A549 (cell line): Measurements from ENCODE around the gene PAQR6. TPM values are rescaled to one million over a fixed set of nuclear protein-coding genes. Genes with fewer than 3 reads are reported as not detected.

Experiments
- ATAC-seq, 2 experiments: fragments of 200-7000 bp in 1 of 2; fragments of >200 bp in 1 of 2; cut with Nextera tagmentation in 1 of 2; cut with Tn5 transposase in 1 of 2; 3 replicates each; pipeline versions ENCODE4 v1.8.0 to v1.9.1; 2018 to 2020; ENCODE audit warnings: mild to moderate bottlenecking in 1 of 2, moderate library complexity in 1 of 2
- CTCF ChIA-PET: fragments of 300-600 bp; sonication (Branson Sonifier 250); formaldehyde crosslinking; extraction: SDS; loops from one replicate; lab custom pipeline; 2021; ENCODE audit warnings: antibody characterized with exemption, inconsistent platforms; lab: Yijun Ruan, JAX
- POLR2A ChIA-PET: fragments of 350-600 bp; formaldehyde crosslinking; extraction: SDS; loops from one replicate; lab custom pipeline; 2021; ENCODE audit warnings: antibody characterized with exemption, inconsistent platforms; lab: Yijun Ruan, JAX
- DNase-seq, 2 experiments: peaks; one replicate each; pipeline versions ENCODE4 v3.0.0 to v3.0.0-alpha.2; 2011 to 2016; ENCODE audit warnings: low read depth in 1 of 2, low spot score in 1 of 2
- FAIRE-seq: peaks from 2 replicates; lab custom pipeline; 2011; peaks lifted over from hg19 to GRCh38; lab: Jason Lieb, UNC
- H3K27ac ChIP-seq, 2 experiments: fragments of >200 bp; sonication (Bioruptor Twin); formaldehyde crosslinking; 3 replicates each; pipeline ENCODE4 v1.5.1; 2016 to 2017
- H3K4me1 ChIP-seq: fragments of >200 bp; sonication (Bioruptor Twin); formaldehyde crosslinking; 3 replicates; pipeline ENCODE4 v1.6.1; 2016
- H3K4me2 ChIP-seq: fragments of >200 bp; sonication (Bioruptor Twin); formaldehyde crosslinking; 3 replicates; pipeline ENCODE4 v1.6.1; 2016
- H3K4me3 ChIP-seq: fragments of >200 bp; sonication (Bioruptor Twin); formaldehyde crosslinking; 3 replicates; pipeline ENCODE4 v1.5.1; 2016
- H3K9me3 ChIP-seq: fragments of >200 bp; sonication (Bioruptor Twin); formaldehyde crosslinking; 3 replicates; pipeline ENCODE4 v1.6.1; 2016
- BHLHE40 ChIP-seq: IDR thresholded peaks from 2 replicates; pipeline ENCODE4 v1.6.1; 2012; ENCODE audit warnings: low read depth, low read length, inconsistent platforms
- CHD2 ChIP-seq: fragments of 150-350 bp; IDR thresholded peaks from 2 replicates; pipeline ENCODE4 v1.6.1; 2014; ENCODE audit warnings: low read length; ENCODE audit not compliant: partially characterized antibody
- FOSB ChIP-seq: fragments of 250-450 bp; sonication (Bioruptor Pico); IDR thresholded peaks from 2 replicates; pipeline ENCODE4 v1.5.0; 2020; ENCODE audit warnings: mild to moderate bottlenecking, moderate library complexity
- GATA3 ChIP-seq: IDR thresholded peaks from 2 replicates; pipeline ENCODE4 v1.6.1; 2012; ENCODE audit warnings: borderline replicate concordance
- HEYL ChIP-seq: fragments of 250-450 bp; sonication (Bioruptor Pico); IDR thresholded peaks from 2 replicates; pipeline ENCODE4 v1.8.0; 2021; ENCODE audit warnings: mild to moderate bottlenecking, moderate library complexity
- HOXA7 ChIP-seq: fragments of 250-450 bp; sonication (Bioruptor Pico); IDR thresholded peaks from 2 replicates; pipeline ENCODE4 v1.5.0; 2020; ENCODE audit warnings: mild to moderate bottlenecking, moderate library complexity
- HOXB13 ChIP-seq: fragments of 250-450 bp; sonication (Bioruptor Pico); IDR thresholded peaks from 2 replicates; pipeline ENCODE4 v1.5.0; 2020; ENCODE audit warnings: low read depth, mild to moderate bottlenecking, moderate library complexity
- HOXB5 ChIP-seq: fragments of 250-450 bp; sonication (Bioruptor Pico); IDR thresholded peaks from 2 replicates; pipeline ENCODE4 v1.5.0; 2020; ENCODE audit warnings: mild to moderate bottlenecking, moderate library complexity
- JUN ChIP-seq, 2 experiments: fragments of >200 bp; sonication (Bioruptor Twin); formaldehyde crosslinking; IDR thresholded peaks; 2 replicates in 1 of 2; 3 replicates in 1 of 2; pipeline ENCODE4 v1.6.1; 2016 to 2017
- KDM1A ChIP-seq: fragments of 200-600 bp; sonication (generic); IDR thresholded peaks from 2 replicates; pipeline ENCODE4 v1.6.1; 2016; ENCODE audit warnings: low read depth, mild to moderate bottlenecking
- KDM5A ChIP-seq: fragments of 200-600 bp; sonication (generic); IDR thresholded peaks from 2 replicates; pipeline ENCODE4 v1.6.1; 2016; ENCODE audit warnings: antibody characterized with exemption, mild to moderate bottlenecking
- MAX ChIP-seq: IDR thresholded peaks from 2 replicates; pipeline ENCODE4 v1.6.1; 2012
- MYC ChIP-seq: IDR thresholded peaks from 2 replicates; pipeline ENCODE4 v1.6.1; 2012; ENCODE audit warnings: mild to moderate bottlenecking, inconsistent platforms, low read length, improper control_type of control experiment, borderline replicate concordance
- NPAS2 ChIP-seq: fragments of 250-450 bp; sonication (Bioruptor Pico); IDR thresholded peaks from 2 replicates; pipeline ENCODE4 v1.8.0; 2022; ENCODE audit warnings: mild to moderate bottlenecking, moderate library complexity, borderline replicate concordance
- NR3C1 ChIP-seq: fragments of >200 bp; sonication (Bioruptor Twin); formaldehyde crosslinking; IDR thresholded peaks from 3 replicates; pipeline ENCODE4 v1.6.1; 2017
- PHF8 ChIP-seq: fragments of 200-600 bp; sonication (generic); IDR thresholded peaks from 2 replicates; pipeline ENCODE4 v1.6.1; 2016; ENCODE audit warnings: low read depth, mild to moderate bottlenecking, antibody characterized with exemption, moderate library complexity, borderline replicate concordance
- POLR2A ChIP-seq: IDR thresholded peaks from 2 replicates; pipeline ENCODE4 v1.6.1; 2012; ENCODE audit warnings: mild to moderate bottlenecking, low read length
- RCOR1 ChIP-seq: fragments of 150-350 bp; IDR thresholded peaks from 2 replicates; pipeline ENCODE4 v1.6.1; 2014; ENCODE audit warnings: antibody characterized with exemption, low read length, low read depth
- REST ChIP-seq: fragments of 200-600 bp; sonication (generic); IDR thresholded peaks from 2 replicates; pipeline ENCODE4 v1.6.1; 2016; ENCODE audit warnings: antibody characterized with exemption, mild to moderate bottlenecking, moderate library complexity
- SREBF2 ChIP-seq: fragments of 450-650 bp; IDR thresholded peaks from 2 replicates; pipeline ENCODE4 v1.6.1; 2014; ENCODE audit warnings: mild to moderate bottlenecking, moderate library complexity
- TFCP2L1 ChIP-seq: fragments of 250-450 bp; sonication (Bioruptor Pico); IDR thresholded peaks from 2 replicates; pipeline ENCODE4 v1.5.0; 2021; ENCODE audit warnings: mild to moderate bottlenecking
- TP53 ChIP-seq: fragments of 250-450 bp; sonication (Bioruptor Pico); IDR thresholded peaks from 2 replicates; pipeline ENCODE4 v1.5.0; 2021; ENCODE audit warnings: mild to moderate bottlenecking, moderate library complexity
- ZC3H11A ChIP-seq: fragments of 450-650 bp; IDR thresholded peaks from 2 replicates; pipeline ENCODE4 v1.6.1; 2014; ENCODE audit warnings: antibody characterized with exemption, mild to moderate bottlenecking
- ZFP36 ChIP-seq: fragments of 450-650 bp; IDR thresholded peaks from 2 replicates; pipeline ENCODE4 v1.6.1; 2014; ENCODE audit warnings: borderline replicate concordance; ENCODE audit not compliant: partially characterized antibody
- ZNF302 ChIP-seq: fragments of 250-450 bp; sonication (Bioruptor Pico); IDR thresholded peaks from 2 replicates; pipeline ENCODE4 v1.9.0; 2021; ENCODE audit warnings: inconsistent platforms, mild to moderate bottlenecking, moderate library complexity
- ZSCAN20 ChIP-seq: fragments of 250-450 bp; sonication (Bioruptor Pico); IDR thresholded peaks from 2 replicates; pipeline ENCODE4 v1.8.0; 2022; ENCODE audit warnings: mild to moderate bottlenecking, moderate library complexity
- WGBS: methylation state at CpG from one replicate; pipeline ENCODE4 v1.1.6; 2017; ENCODE audit errors: missing lambda C conversion rate; 5-methylcytosine and 5-hydroxymethylcytosine counted together
- polyA plus RNA-seq, 4 experiments: library from polyadenylated mRNA; depleted of rRNA in 3 of 4; stranded (reverse); fragments of >200 nt; fragmentation: RNase III in 1 of 4; extraction: RNeasy Plus Mini Kit Qiagen cat#74134 plus additional on column Dnase treatment in 1 of 4; gene quantifications; 2 replicates in 3 of 4; 3 replicates in 1 of 4; pipeline ENCODE4 v1.2.3, GENCODE V29; 2011 to 2017
- TF ChIP-seq, protein P1 (sequence below): IDR thresholded peaks from 2 replicates; pipeline ENCODE4 v1.6.1; 2012; ENCODE audit warnings: low read depth, borderline replicate concordance
- TF ChIP-seq, protein P2 (sequence below): IDR thresholded peaks from 2 replicates; pipeline ENCODE4 v1.6.1; 2012
- TF ChIP-seq, protein P3 (sequence below): fragments of >200 bp; sonication (Bioruptor Twin); formaldehyde crosslinking; IDR thresholded peaks from 3 replicates; pipeline ENCODE4 v1.6.1; 2016

Gene PAQR6
- polyA plus RNA-seq, 2 of the 4 experiments (the other 2 are of a cell fraction): 2.4 to 8.6 TPM

DNA sequence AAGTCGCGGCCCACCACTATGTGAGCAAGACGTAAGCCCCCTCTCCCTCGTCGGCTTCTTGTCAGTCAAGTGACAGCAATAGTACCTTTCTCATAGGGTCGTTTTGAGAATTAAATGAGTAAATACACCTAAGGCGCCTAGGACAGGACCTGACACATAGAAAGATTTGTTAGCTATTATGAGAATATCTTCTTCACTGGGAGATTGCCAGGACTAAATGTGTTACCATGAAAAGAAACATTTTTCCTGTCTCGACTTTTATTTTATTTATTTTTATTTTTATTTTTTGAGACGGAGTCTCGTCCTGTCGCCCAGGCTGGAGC lies 34.3 kb downstream of the PAQR6 start (continued):
- no peak for TF ChIP-seq FOSB (CRISPR knock-in tag)
- no peak for TF ChIP-seq BHLHE40
- no peak for TF ChIP-seq NR3C1
- no peak for TF ChIP-seq ZFP36

DNA sequence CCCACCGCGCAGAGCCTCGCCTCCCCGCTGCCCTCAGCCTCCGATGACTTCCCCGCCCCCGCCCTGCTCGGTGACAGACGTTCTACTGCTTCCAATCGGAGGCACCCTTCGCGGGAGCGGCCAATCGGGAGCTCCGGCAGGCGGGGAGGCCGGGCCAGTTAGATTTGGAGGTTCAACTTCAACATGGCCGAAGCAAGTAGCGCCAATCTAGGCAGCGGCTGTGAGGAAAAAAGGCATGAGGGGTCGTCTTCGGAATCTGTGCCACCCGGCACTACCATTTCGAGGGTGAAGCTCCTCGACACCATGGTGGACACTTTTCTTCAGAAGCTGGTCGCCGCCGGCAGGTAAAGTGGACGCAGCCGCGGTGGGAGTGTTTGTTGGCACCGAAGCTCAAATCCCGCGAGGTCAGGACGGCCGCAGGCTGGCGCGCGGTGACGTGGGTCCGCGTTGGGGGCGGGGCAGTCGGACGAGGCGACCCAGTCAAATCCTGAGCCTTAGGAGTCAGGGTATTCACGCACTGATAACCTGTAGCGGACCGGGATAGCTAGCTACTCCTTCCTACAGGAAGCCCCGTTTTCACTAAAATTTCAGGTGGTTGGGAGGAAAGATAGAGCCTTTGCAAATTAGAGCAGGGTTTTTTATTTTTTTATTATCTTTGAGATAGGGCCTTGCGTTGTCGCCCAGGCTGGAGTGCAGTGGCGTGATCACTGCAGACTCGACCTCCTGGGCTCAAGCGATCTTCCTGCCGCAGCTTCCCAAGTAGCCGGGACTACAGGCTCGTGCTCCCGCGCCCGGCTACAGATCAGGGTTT lies 34.8 kb downstream of the PAQR6 start, which contains the start of gene PMF1:
Gene PMF1, plus strand, starts transcription at position 175 of the 811 bp plus-strand sequence. Its CDS starts 9 bp downstream, at position 184.
- peak; percentile 98 for ATAC-seq
- Histone ChIP-seq H3K4me3 (peak within 1 kb of the TSS; percentile 65), H3K4me2 (peak within 1 kb of the TSS; percentile 95)
- WGBS: under 1% methylated on average over 32 of the region's 61 CpGs
- POLR2A ChIA-PET: interaction anchor here (0.5 to 2.1 kb wide), 29 partner anchors 9 to 292 kb away, joined by 3 to 37 read pairs (median 5); partner anchors contain the start of genes KHDC4, PAQR6, SLC25A44 and SMG5
- no peak for TF ChIP-seq HOXB13 (CRISPR knock-in tag)
- TF ChIP-seq, protein P1, sequence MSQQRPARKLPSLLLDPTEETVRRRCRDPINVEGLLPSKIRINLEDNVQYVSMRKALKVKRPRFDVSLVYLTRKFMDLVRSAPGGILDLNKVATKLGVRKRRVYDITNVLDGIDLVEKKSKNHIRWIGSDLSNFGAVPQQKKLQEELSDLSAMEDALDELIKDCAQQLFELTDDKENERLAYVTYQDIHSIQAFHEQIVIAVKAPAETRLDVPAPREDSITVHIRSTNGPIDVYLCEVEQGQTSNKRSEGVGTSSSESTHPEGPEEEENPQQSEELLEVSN: peak; percentile 50; the same call in 1 of the 2 replicates
- peak; percentile 76; the same call in 1 of the 2 replicates for TF ChIP-seq PHF8
- no peak for TF ChIP-seq SREBF2
- TF ChIP-seq, protein P2, sequence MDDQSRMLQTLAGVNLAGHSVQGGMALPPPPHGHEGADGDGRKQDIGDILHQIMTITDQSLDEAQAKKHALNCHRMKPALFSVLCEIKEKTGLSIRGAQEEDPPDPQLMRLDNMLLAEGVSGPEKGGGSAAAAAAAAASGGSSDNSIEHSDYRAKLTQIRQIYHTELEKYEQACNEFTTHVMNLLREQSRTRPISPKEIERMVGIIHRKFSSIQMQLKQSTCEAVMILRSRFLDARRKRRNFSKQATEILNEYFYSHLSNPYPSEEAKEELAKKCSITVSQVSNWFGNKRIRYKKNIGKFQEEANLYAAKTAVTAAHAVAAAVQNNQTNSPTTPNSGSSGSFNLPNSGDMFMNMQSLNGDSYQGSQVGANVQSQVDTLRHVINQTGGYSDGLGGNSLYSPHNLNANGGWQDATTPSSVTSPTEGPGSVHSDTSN: peak; percentile 82
- TF ChIP-seq KDM5A: no peak
- no peak for TF ChIP-seq BHLHE40
- no peak for TF ChIP-seq NPAS2 (CRISPR knock-in tag)
- TF ChIP-seq REST: peak; percentile 87
- no peak for TF ChIP-seq ZFP36
- TF ChIP-seq HOXA7 (CRISPR knock-in tag): no peak
- TF ChIP-seq, protein P3, sequence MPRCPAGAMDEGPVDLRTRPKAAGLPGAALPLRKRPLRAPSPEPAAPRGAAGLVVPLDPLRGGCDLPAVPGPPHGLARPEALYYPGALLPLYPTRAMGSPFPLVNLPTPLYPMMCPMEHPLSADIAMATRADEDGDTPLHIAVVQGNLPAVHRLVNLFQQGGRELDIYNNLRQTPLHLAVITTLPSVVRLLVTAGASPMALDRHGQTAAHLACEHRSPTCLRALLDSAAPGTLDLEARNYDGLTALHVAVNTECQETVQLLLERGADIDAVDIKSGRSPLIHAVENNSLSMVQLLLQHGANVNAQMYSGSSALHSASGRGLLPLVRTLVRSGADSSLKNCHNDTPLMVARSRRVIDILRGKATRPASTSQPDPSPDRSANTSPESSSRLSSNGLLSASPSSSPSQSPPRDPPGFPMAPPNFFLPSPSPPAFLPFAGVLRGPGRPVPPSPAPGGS: no peak; the same call in 2 of the 3 replicates
- no peak for TF ChIP-seq ZSCAN20 (CRISPR knock-in tag)
- TF ChIP-seq POLR2A: peak; percentile 67
- 0 out of 2 replicates have a peak, but pooled peaks have one; percentile 15 for TF ChIP-seq TP53
- no peak for TF ChIP-seq ZNF302 (CRISPR knock-in tag)
- no peak for TF ChIP-seq MYC
- TF ChIP-seq MAX: peak; percentile 64
- no peak for TF ChIP-seq FOSB (CRISPR knock-in tag)
- no peak for TF ChIP-seq HEYL (CRISPR knock-in tag)
- TF ChIP-seq TFCP2L1 (CRISPR knock-in tag): no peak
- TF ChIP-seq ZC3H11A: no peak
- TF ChIP-seq CHD2: peak; percentile 90
- TF ChIP-seq HOXB5 (CRISPR knock-in tag): no peak
- TF ChIP-seq GATA3: no peak
- TF ChIP-seq KDM1A: no peak
- TF ChIP-seq RCOR1: no peak
- peak; percentile 55 to 90; a peak in 4 of 5 replicates for TF ChIP-seq JUN (IDR thresholded peaks at IDR 0.05)
- TF ChIP-seq, all 56 proteins: peak for 9
- H3K27ac ChIP-seq: peak within 1 kb of the TSS; percentile 93 to 96
- DNase-seq (peak; percentile 96 to 100), FAIRE-seq (no peak)
- peaks cover 13% of the 10 kb centered on the region; the same call in 2 of the 3 replicates for H3K4me1 ChIP-seq
- CTCF ChIA-PET: interaction anchor here (0.9 to 7.9 kb wide), 11 partner anchors 11 to 127 kb away, joined by 3 to 84 read pairs (median 4); partner anchors contain the start of gene SLC25A44
- H3K9me3 ChIP-seq: no peaks in the 10 kb centered on the region
